MG63 (cell line): ENCODE results near the gene ADGRV1. TPM values are rescaled to one million over a fixed set of nuclear protein-coding genes. Genes with fewer than 3 reads are reported as not detected.
A peak's percentile ranks its signal among the peaks of the same experiment; 100 is the strongest.
"Not testable (repeated sequence)": the region's sequence is repeated elsewhere in the genome, so short reads cannot be mapped to it uniquely, and the experiment has no call there.

ENCODE experiments used
- DNase-seq: peaks from one replicate; pipeline ENCODE4 v3.0.0-alpha.2; 2020
- H3K27me3 ChIP-seq: fragments of 250-450 bp; sonication (Bioruptor Pico); 2 replicates; pipeline ENCODE4 v1.5.1; 2020; ENCODE audit warnings: mild to moderate bottlenecking, moderate library complexity
- H3K36me3 ChIP-seq: fragments of 250-450 bp; sonication (Bioruptor Pico); 2 replicates; pipeline ENCODE4 v1.5.1; 2020; ENCODE audit warnings: mild to moderate bottlenecking, moderate library complexity
- H3K4me3 ChIP-seq: fragments of 250-450 bp; sonication (Bioruptor Pico); 2 replicates; pipeline ENCODE4 v1.5.1; 2020; ENCODE audit warnings: mild to moderate bottlenecking, moderate library complexity
- H3K9me3 ChIP-seq: fragments of 250-450 bp; sonication (Bioruptor Pico); 2 replicates; pipeline ENCODE4 v1.5.1; 2020; ENCODE audit warnings: mild to moderate bottlenecking, moderate library complexity
- total RNA-seq: library from RNA; depleted of rRNA; stranded (reverse); fragments of >200 nt; shearing (Covaris generic); gene quantifications from 2 replicates; pipeline ENCODE4 v1.2.3, GENCODE V29; 2014; ENCODE audit warnings: low replicate concordance

Gene ADGRV1
- total RNA-seq, 1 experiment from 2014 or later = 0.13 TPM

DNA sequence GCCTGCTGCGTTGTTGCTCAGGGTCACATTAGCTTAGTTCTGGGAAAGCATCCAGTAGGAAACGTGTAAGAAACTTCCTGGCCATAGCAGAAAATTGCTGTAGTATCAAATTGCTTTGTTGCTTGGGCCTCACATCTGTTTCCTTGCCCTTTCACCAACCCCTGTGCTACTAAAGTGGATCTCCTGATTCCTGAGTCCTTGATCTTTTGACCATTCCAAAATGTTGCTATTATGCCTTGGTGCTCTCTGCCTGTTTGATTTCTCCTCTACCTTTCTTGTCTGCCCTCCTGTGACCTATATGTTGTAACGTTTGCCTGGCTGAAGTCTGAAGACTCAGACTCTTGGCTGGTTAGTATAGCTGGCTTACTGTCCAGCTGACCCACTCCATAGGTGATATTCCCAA lies 350.5 kb downstream of the ADGRV1 start:
- H3K9me3 ChIP-seq = no peaks in the 10 kb centered on the region

DNA sequence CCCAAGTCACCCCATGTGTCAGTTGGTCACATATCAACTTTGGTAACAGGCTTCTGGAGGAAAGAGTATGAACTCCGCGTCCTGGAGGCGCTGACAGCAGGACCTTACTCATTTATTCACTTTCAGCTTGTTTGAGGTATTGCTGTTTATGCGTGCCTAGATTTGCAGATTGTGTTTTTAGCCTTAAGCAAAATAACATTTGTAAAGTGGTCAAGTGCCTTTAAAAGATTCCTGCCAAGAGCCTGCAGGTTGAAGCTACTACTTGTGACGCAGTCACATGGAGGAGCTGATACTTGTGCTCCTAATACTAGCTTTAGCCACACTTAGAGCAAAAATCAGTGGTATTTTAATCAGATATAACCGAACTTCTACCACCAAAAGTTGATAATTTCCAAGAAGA lies 351.3 kb downstream of the ADGRV1 start:
- Histone ChIP-seq H3K27me3 (no peaks in the 10 kb centered on the region), H3K4me3 (no peak overlapping the region), H3K36me3 (no peaks in the 10 kb centered on the region), H3K9me3 (no peaks in the 10 kb centered on the region)
- DNase-seq = no peak

More for the DNA sequence above, 350.5 kb downstream of the ADGRV1 start:
- no peaks in the 10 kb centered on the region for H3K27me3 ChIP-seq
- H3K36me3 ChIP-seq = no peaks in the 10 kb centered on the region
- peak; percentile 21 for DNase-seq
- no peak overlapping the region for H3K4me3 ChIP-seq

DNA sequence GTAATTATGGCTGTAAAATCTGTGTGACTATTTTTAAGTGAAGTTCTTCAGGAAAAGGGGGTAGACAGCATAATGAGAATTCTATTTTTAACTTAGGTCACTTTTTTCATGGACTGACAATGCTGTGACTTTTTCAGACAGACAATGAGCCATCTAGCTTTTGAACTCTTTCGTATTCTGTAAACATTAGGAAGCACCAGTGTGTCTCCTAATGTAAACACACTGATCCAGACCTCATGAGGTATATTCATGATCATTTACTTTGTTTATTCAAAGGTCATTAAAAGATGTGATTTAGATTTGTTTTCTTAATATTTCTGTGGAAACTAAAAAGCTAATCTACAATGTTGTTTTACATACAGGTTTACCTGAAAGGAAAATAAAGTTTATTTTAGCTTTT lies 352.6 kb downstream of the ADGRV1 start:
- DNase-seq = no peak
- H3K27me3 ChIP-seq = no peaks in the 10 kb centered on the region
- no peaks in the 10 kb centered on the region for H3K9me3 ChIP-seq
- H3K4me3 ChIP-seq = no peak overlapping the region
- no peaks in the 10 kb centered on the region for H3K36me3 ChIP-seq

DNA sequence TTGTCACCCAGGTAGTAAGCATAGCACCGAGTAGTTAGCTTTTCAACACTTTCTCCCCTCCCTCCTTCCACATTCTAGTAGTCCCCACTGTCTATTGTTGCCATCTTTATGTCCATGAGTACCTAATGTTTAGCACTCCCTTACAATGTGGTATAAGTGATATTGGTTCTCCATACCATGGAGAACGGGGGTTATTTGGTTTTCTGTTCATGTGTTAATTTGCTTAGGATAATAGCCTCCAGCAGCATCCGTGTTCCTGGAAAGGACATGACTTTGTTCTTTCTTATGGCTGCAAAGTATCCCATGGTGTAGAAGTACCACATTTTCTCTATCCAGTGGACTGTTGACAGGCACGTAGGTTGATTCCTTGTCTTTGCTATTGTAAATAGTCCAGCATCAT lies 353.9 kb downstream of the ADGRV1 start:
- Histone ChIP-seq H3K27me3 (no peaks in the 10 kb centered on the region), H3K4me3 (no peak overlapping the region), H3K36me3 (no peaks in the 10 kb centered on the region), H3K9me3 (no peaks in the 10 kb centered on the region)
- DNase-seq = no peak

DNA sequence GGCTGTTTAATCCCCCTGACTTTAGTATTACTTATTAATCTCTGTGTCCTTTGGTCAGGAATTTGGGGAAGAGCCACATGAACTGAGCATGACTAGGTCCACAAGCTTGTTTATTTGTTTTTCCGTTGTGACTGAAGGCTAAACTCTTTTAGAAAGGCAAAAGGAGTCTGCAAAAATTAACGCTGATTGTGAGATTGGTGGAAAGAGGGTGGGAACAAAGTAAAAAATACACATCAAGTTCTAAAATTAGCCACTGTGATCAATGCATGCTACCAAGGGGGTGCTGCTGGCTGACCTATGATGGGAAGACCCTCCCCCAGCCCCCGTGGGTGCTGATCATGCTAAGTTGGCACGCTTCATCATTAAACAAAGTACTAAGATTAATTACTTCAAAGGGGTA lies 356.8 kb downstream of the ADGRV1 start:
- Histone ChIP-seq H3K36me3 (no peaks in the 10 kb centered on the region), H3K27me3 (no peaks in the 10 kb centered on the region), H3K9me3 (no peaks in the 10 kb centered on the region), H3K4me3 (no peak overlapping the region)
- no peak for DNase-seq

DNA sequence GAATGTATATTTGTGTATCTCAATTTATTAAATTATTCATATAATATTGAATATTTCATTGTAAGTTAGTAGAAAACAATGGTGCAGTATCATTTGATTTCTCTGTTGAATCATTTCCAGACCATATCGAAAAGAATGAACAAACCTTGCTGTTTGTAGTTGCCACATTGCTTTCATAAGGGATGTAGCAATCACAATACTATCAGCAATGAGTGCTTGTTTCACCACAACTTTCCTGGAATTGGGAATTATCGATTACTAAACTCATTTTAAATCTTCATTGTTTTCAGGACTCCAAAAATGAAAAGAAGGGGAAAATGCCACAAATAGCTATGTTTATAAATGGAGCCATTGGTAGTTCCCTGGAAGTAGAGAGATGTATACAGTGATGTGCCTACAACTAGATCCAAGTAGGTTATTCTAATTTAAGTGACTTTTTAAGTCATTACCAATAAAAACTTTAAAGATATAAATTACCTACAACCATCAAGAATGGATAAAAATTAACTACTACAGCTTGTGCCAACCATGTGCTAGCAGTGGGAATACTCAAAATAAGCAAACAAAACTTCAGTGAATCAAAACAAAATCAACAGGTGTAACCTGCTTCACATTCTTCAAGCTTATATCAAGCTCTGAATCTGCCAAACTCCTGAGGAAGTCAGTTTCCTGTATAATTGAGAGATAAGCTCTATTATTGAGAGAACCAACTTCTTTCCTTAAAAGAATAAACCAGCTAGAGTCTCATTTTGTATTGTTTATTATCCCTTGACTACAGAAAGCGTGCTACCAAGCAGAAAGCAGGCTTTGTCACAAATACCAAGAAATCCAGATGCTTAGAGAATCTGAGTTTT lies 358.6 kb downstream of the ADGRV1 start:
- no peaks in the 10 kb centered on the region for H3K36me3 ChIP-seq
- H3K27me3 ChIP-seq = no peaks in the 10 kb centered on the region
- no peaks in the 10 kb centered on the region for H3K9me3 ChIP-seq
- H3K4me3 ChIP-seq = no peak overlapping the region
- no peak for DNase-seq

DNA sequence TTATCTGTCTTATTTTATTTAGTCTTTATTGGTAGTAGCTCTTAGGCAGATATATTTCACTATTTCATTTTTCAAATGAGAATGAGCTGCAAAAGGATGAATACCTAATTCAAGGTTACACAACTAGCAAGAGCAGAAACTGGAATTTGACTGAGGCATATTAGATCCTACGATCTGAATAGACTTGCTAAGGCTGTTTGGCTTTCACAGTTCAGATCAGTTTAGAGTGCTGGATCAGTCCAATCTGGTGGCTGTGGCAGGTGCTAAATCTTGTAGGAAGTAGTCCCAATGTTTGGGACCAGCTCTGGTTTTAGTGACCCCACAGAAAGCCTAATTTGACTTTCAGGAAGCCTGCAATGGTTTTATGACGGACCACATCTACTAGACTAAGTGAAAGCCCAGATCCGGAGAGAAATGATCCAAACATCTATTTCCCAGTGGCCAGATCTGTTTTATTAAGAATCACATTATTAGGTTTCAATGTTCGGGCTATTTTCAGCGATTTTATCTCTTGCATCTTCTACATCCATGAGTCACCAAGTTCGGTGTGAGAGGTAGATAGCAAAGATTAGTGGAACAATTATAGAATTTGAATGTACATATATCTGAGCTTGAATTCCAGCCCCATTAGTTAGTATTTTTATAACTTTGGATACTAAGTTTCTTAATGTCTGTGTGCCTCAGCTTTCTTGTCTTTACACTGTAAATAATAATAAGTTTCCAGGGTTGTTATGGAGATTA lies 359.5 kb downstream of the ADGRV1 start:
- no peak overlapping the region for H3K4me3 ChIP-seq
- no peaks in the 10 kb centered on the region for H3K9me3 ChIP-seq
- no peak for DNase-seq
- no peaks in the 10 kb centered on the region for H3K36me3 ChIP-seq
- H3K27me3 ChIP-seq = no peaks in the 10 kb centered on the region

DNA sequence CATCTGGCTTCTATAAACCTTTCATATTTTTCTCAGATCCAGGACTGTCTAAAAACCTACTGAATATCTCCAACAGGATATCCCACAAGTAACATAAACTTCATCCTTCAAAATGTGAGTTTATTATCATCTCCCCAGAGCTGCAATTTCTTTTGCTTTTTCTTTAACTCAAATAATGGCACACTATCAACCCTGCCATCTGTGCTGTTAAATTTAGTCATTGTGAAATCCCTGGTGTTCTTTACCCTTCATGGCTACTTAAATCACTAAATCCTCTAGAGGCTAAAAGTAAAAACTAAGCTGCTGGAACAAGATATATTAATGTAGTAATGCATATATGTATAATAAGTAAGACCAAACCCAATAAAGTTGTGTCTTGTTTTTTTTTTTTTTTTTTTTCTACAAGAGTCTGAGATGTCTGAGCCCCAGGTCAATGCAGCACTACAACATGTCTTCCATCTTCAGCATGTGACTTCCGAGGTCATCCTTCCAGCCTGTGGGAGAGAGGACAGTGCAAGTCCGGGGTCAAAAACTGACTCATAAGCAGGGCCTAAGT lies 362.9 kb downstream of the ADGRV1 start:
- Histone ChIP-seq H3K4me3 (no peak overlapping the region), H3K36me3 (no peaks in the 10 kb centered on the region), H3K9me3 (no peaks in the 10 kb centered on the region), H3K27me3 (no peaks in the 10 kb centered on the region)
- no peak for DNase-seq

DNA sequence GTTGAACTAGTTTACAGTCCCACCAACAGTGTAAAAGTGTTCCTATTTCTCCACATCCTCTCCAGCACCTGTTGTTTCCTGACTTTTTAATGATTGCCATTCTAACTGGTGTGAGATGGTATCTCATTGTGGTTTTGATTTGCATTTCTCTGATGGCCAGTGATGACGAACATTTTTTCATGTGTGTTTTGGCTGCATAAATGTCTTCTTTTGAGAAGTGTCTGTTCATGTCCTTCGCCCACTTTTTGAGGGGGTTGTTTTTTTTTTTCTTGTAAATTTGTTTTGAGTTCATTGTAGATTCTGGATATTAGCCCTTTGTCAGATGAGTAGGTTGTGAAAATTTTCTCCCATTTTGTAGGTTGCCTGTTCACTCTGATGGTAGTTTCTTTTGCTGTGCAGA lies 365.6 kb downstream of the ADGRV1 start:
- not testable (repeated sequence) for H3K36me3 ChIP-seq, H3K9me3 ChIP-seq, DNase-seq, H3K4me3 ChIP-seq, H3K27me3 ChIP-seq

DNA sequence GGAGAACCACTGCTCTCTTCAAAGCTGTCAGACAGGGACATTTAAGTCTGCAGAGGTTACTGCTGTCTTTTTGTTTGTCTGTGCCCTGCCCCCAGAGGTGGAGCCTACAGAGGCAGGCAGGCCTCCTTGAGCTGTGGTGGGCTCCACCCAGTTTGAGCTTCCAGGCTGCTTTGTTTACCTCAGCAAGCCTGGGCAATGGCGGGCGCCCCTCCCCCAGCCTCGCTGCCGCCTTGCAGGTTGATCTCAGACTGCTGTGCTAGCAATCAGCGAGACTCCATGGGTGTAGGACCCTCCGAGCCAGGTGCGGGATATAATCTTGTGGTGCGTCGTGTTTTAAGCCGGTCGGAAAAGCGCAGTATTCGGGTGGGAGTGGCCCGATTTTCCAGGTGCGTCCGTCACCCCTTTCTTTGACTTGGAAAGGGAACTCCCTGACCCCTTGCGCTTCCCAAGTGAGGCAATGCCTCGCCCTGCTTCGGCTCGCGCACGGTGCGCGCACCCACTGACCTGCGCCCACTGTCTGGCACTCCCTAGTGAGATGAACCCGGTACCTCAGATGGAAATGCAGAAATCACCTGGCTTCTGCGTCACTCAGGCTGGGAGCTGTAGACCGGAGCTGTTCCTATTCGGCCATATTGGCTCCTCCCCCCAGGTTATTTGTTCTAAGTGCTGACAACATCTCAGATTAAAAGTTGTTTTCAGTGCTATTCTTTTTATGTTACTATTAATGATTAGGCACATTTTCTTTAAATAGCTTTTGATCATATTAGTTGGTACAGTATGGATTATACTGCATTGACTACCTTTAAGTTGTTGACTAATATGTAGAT lies 370.6 kb downstream of the ADGRV1 start:
- H3K4me3 ChIP-seq, DNase-seq, H3K27me3 ChIP-seq, H3K9me3 ChIP-seq, H3K36me3 ChIP-seq: not testable (repeated sequence)

DNA sequence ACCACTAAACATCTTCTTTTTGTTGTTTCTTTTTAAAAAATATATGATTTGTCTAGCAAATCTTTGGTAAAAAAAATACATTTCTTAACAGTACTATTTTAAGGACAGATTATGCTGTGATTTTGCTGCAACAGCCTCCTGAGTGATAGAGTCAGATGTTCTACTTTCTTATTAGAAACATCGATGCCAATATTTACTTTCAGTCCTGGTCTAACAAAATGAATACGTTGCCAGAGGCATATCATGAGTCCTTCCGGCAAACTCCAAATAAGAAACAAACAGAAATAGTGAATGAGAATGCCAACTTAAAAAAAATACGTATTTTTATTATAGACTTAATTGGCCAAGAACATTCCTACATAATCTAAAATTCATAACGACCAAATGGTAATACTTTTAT lies 371.5 kb downstream of the ADGRV1 start:
- Histone ChIP-seq H3K36me3 (no peaks in the 10 kb centered on the region), H3K9me3 (no peaks in the 10 kb centered on the region), H3K27me3 (no peaks in the 10 kb centered on the region), H3K4me3 (no peak overlapping the region)
- no peak for DNase-seq

DNA sequence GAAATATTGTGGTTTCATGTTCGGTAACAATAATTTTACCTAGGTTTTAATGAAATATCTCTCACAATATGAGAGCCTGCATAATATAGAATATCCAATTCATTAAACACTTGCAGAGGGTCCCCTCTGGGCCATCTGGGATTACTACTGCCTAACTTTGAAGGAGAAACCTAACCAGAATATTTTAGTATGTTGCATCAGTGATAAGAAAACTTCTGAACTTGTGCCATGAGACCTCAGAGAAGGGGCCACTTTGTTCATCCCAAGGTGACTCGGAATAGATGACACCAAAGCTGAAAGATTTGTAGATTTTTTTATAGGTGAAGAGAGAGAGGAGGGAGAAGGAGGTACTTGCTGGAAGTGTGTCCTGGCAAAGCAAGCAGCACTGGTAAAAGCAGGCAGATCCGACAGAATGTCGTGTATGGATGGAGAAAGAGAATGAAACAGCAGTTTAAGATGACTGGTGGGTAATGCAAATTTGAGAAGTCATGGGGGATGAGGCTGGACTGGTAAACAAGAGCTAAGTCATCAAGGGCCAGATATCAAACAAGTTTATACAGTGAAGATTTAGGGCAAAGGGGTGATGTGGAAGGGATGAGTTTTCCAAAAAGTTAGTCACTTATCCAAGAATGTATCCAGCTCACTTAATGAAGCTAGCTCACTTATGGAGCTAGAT lies 372.3 kb downstream of the ADGRV1 start:
- Histone ChIP-seq H3K4me3 (no peak overlapping the region), H3K36me3 (no peaks in the 10 kb centered on the region), H3K9me3 (no peaks in the 10 kb centered on the region), H3K27me3 (no peaks in the 10 kb centered on the region)
- DNase-seq = no peak

DNA sequence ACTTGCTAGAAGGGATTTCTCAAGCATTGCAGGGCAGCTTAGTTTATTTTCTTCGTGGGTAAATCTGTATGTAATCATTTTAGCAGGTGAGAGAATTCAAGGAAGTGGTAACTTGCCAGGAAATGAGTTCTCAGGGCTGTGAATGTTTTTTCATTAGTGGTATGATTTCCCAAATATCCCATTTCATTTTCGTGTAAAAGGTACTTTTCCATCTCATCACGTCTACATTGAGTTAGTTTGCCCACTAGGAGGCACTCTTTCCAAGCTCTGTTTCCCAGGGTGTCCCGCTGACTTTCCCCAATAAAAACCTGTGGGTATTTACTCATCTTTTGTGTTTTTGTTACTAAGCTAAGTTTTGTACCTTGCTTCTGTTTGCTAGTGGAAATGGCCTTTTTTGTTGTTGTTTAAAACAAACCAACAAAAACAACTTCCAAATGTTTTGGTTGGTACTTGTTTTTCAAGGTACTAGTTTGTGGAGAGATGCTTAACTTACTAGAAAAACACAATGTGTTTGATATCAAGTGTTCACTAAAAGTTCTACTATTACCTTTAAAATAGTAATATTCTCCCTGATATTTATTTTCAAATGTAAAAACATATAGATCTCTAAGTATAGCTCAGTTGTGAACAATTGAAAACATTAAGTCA lies 373.6 kb downstream of the ADGRV1 start:
- Histone ChIP-seq H3K9me3 (no peaks in the 10 kb centered on the region), H3K36me3 (no peaks in the 10 kb centered on the region), H3K4me3 (no peak overlapping the region), H3K27me3 (no peaks in the 10 kb centered on the region)
- DNase-seq = peak; percentile 47

DNA sequence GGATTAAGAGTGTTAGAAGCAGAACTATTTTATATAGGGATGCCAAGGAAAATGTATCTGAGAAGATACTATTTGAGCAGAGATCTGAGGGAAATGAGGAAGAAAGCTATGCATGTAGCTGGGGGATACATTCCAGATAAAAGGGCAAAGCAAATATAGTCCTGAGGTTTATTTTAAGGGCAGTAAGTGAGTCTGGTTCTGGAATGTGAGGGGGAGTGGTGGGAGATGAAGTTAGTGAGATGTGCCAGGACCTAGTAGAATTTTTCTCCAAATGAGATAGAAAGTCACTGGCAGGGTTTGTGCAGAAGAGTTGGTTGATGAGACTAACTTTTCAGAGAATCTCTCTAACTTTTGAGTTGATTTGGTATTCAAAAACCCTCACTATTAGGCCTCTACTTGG lies 374.7 kb downstream of the ADGRV1 start:
- no peak overlapping the region for H3K4me3 ChIP-seq
- H3K9me3 ChIP-seq = no peaks in the 10 kb centered on the region
- no peak for DNase-seq

DNA sequence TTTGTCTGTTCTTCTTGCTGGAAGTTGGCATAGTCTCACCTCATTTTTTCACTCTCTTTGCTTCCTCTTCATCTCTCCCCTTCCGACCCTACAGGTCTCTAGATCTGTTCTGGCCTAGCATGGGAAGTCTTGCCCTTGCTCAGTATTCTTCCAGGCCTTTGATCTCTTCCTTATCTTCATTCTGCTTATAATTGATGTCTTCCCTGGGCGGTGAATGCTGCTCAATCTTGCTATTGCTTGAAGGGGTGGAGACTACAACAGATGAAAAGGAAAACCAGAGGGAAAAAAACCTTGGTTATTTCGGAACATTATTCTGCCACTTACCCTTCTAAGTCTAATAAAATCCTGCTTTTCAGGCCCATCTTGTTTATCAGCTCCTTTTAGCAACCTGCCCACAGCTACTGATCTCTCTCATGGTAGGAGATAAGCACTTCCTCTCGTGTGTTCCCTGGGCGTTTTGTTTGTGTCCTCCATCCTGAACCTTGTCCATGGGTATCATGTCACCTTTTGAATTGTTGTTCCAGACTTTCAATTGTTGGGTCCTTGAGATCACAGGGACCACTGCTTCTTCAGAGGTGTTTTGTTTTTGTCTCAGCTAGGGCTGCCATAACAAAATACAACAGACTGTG lies 375.6 kb downstream of the ADGRV1 start:
- DNase-seq = no peak
- Histone ChIP-seq H3K4me3 (no peak overlapping the region), H3K27me3 (no peaks in the 10 kb centered on the region), H3K9me3 (no peaks in the 10 kb centered on the region), H3K36me3 (no peaks in the 10 kb centered on the region)

More for the DNA sequence above, 374.7 kb downstream of the ADGRV1 start:
- Histone ChIP-seq H3K36me3 (no peaks in the 10 kb centered on the region), H3K27me3 (no peaks in the 10 kb centered on the region)

DNA sequence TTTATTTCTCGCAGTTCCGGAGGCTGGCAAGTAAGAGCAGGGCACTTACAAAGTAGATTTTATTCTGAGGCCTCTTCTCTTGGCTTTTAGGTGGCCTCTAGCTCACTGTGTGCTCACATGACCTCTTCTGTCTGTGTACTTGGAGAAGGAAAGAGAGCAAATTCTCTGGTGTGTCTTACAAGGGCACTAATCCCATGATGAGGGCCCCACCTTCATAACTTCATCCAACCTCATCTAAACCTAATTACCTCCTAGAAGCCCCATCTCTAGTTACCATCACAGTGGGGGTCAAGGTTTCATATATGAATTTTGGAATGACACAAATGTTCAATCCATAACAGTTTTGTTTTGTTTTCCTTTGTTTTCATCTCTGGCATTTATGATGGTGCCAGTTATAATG lies 376.1 kb downstream of the ADGRV1 start:
- no peaks in the 10 kb centered on the region for H3K27me3 ChIP-seq
- H3K4me3 ChIP-seq = no peak overlapping the region
- H3K9me3 ChIP-seq = no peaks in the 10 kb centered on the region
- no peak for DNase-seq
- H3K36me3 ChIP-seq = no peaks in the 10 kb centered on the region
